GM12878 (cell line): ENCODE measurements around the gene SLC38A8. TPM values are rescaled to one million over a fixed set of nuclear protein-coding genes. Genes with fewer than 3 reads are reported as not detected.

ENCODE experiments used
- ATAC-seq: fragments of 200-7000 bp; cut with Tn5 transposase; 3 replicates; pipeline ENCODE4 v1.9.1; 2020; ENCODE audit warnings: mild to moderate bottlenecking, moderate library complexity
- BruUV-seq: library from RNA; stranded (reverse); fragments of 400-500 nt; replicated peaks from 2 replicates; lab custom pipeline; 2021; lab: Mats Ljungman, UMichigan
- CTCF ChIA-PET: fragments of 300-600 bp; sonication (Branson Sonifier 250); formaldehyde crosslinking; extraction: SDS; loops from one replicate; lab custom pipeline; 2021; ENCODE audit warnings: inconsistent platforms; lab: Yijun Ruan, JAX
- POLR2A ChIA-PET: fragments of 350-600 bp; formaldehyde crosslinking; extraction: SDS; loops from one replicate; lab custom pipeline; 2021; ENCODE audit warnings: inconsistent platforms; lab: Charles Lee
- RAD21 ChIA-PET: fragments of 300-600 bp; sonication (Branson Sonifier 250); formaldehyde crosslinking; loops from one replicate; lab custom pipeline; 2023; ENCODE audit warnings: antibody characterized with exemption; ENCODE audit not compliant: unreplicated experiment; lab: Charles Lee
- SMC1A ChIA-PET: fragments of 300-600 bp; sonication (Branson Sonifier 250); formaldehyde crosslinking; loops from one replicate; lab custom pipeline; 2023; ENCODE audit not compliant: unreplicated experiment, uncharacterized antibody; lab: Charles Lee
- DNase-seq: peaks from one replicate; pipeline ENCODE4 v3.0.0-alpha.2; 2011; ENCODE audit warnings: low read depth, low spot score
- FAIRE-seq: peaks from 3 replicates; lab custom pipeline; 2011; peaks lifted over from hg19 to GRCh38; lab: Jason Lieb, UNC
- H2AFZ ChIP-seq: 2 replicates; pipeline ENCODE4 v1.6.0; 2011; ENCODE audit warnings: low read depth, low read length, control low read depth; ENCODE audit not compliant: control insufficient read depth
- H3K27ac ChIP-seq: 2 replicates; pipeline ENCODE4 v1.5.1; 2011; ENCODE audit warnings: control low read depth; ENCODE audit not compliant: control insufficient read depth, insufficient read depth
- H3K27me3 ChIP-seq, 2 experiments: replicated peaks in 1 of 2; 2 replicates each; pipeline versions ENCODE4 v1.6.0 to v1.6.1; 2011; ENCODE audit warnings: low read length in 1 of 2; ENCODE audit not compliant: control insufficient read depth in 2 of 2, insufficient read depth in 2 of 2
- H3K36me3 ChIP-seq, 2 experiments: 2 replicates each; pipeline ENCODE4 v1.5.1; 2011; ENCODE audit warnings: low read length in 1 of 2; ENCODE audit not compliant: control insufficient read depth in 2 of 2, insufficient read depth in 2 of 2
- H3K4me1 ChIP-seq: 2 replicates; pipeline ENCODE4 v1.6.1; 2011; ENCODE audit warnings: mild to moderate bottlenecking, low read length, moderate library complexity, mixed read lengths; ENCODE audit not compliant: control insufficient read depth, insufficient read depth
- H3K4me2 ChIP-seq: 2 replicates; pipeline ENCODE4 v1.6.0; 2011; ENCODE audit warnings: control low read depth; ENCODE audit not compliant: control insufficient read depth, insufficient read depth
- H3K4me3 ChIP-seq: fragments of 200-600 bp; sonication (generic); 2 replicates; pipeline ENCODE4 v1.5.1; 2016
- H3K79me2 ChIP-seq: 2 replicates; pipeline ENCODE4 v1.6.0; 2011; ENCODE audit warnings: low read length; ENCODE audit not compliant: control insufficient read depth, insufficient read depth
- H3K9ac ChIP-seq: 2 replicates; pipeline ENCODE4 v1.8.0; 2011; ENCODE audit warnings: low read length, control low read depth, mixed read lengths; ENCODE audit not compliant: control insufficient read depth, insufficient read depth
- H3K9me3 ChIP-seq: replicated peaks from 3 replicates; pipeline ENCODE4 v1.5.1; 2011; ENCODE audit warnings: mild to moderate bottlenecking, low read length; ENCODE audit not compliant: control insufficient read depth, insufficient read depth
- H4K20me1 ChIP-seq: 2 replicates; pipeline ENCODE4 v1.6.0; 2011; ENCODE audit not compliant: control insufficient read depth, insufficient read depth
- CTCF ChIP-seq, 3 experiments: IDR thresholded peaks in 2 of 3; conservative IDR thresholded peaks in 1 of 3; 2 replicates each; pipeline ENCODE4 v1.5.1; 2011; ENCODE audit warnings: low read depth in 3 of 3, low read length in 3 of 3, mild to moderate bottlenecking in 3 of 3, control low read depth in 2 of 3, moderate library complexity in 2 of 3, inconsistent platforms in 1 of 3, mixed read lengths in 1 of 3; ENCODE audit not compliant: control insufficient read depth in 2 of 3, insufficient read depth in 1 of 3; ENCODE audit errors: extremely low read depth in 1 of 3
- MAX ChIP-seq: IDR thresholded peaks from 2 replicates; pipeline ENCODE4 v1.6.1; 2012; ENCODE audit warnings: low read depth, low read length, improper control_type of control experiment
- RAD21 ChIP-seq: IDR thresholded peaks from 2 replicates; pipeline ENCODE4 v1.6.1; 2011; ENCODE audit warnings: mild to moderate bottlenecking, low read depth, low read length, moderate library complexity; ENCODE audit not compliant: insufficient read depth
- SMC3 ChIP-seq: IDR thresholded peaks from 2 replicates; pipeline ENCODE4 v1.6.1; 2011; ENCODE audit warnings: low read length, improper control_type of control experiment, borderline replicate concordance
- WGBS: methylation state at CpG from one replicate; pipeline ENCODE4 v1.1.6; 2016; ENCODE audit warnings: low lambda C conversion rate; ENCODE audit not compliant: insufficient replicate concordance, insufficient coverage; ENCODE audit errors: missing lambda C conversion rate; 5-methylcytosine and 5-hydroxymethylcytosine counted together
- in situ Hi-C: fragments of 300-500 bp; cut with MboI; formaldehyde crosslinking; loops from 9 replicates; pipeline ENCODE4 v1.14.3; 2018; ENCODE audit warnings: mixed read lengths
- intact Hi-C: fragments of 100-400 bp; cut with micrococcal nuclease; formaldehyde crosslinking; loops from one replicate; pipeline ENCODE4 v1.14.2; 2022; ENCODE audit not compliant: unreplicated experiment
- polyA plus RNA-seq, 11 experiments: library from polyadenylated mRNA; depleted of rRNA in 4 of 11; unstranded in 6 of 11; stranded (reverse) in 5 of 11; fragments of >200 nt; fragmentation: Nextera tagmentation in 4 of 11; fragmentation: Illumina TruSeq in 1 of 11; extraction: Ambion mirVana in 4 of 11; extraction: Trizol in 1 of 11; gene quantifications; 1 replicate in 1 of 11; 2 replicates in 10 of 11; pipeline versions ENCODE4 v1.2.1 to v1.2.3, GENCODE V29; 2011 to 2016; ENCODE audit warnings: inconsistent platforms in 2 of 11, missing spikeins in 2 of 11, low read depth in 1 of 11
- total RNA-seq, 4 experiments: library from RNA; depleted of rRNA in 3 of 4; stranded (reverse); fragments of >200 nt in 3 of 4; fragmentation: Illumina TruSeq in 1 of 4; extraction: Trizol in 1 of 4; gene quantifications; 2 replicates each; pipeline versions ENCODE4 v1.2.1 to v1.2.3, GENCODE V29; 2013 to 2021

SLC38A8 gene
- total and polyA plus RNA-seq, 10 of the 15 experiments (the other 5 are each of a cell fraction or from before 2014, with no cell fraction given): not detected

DNA sequence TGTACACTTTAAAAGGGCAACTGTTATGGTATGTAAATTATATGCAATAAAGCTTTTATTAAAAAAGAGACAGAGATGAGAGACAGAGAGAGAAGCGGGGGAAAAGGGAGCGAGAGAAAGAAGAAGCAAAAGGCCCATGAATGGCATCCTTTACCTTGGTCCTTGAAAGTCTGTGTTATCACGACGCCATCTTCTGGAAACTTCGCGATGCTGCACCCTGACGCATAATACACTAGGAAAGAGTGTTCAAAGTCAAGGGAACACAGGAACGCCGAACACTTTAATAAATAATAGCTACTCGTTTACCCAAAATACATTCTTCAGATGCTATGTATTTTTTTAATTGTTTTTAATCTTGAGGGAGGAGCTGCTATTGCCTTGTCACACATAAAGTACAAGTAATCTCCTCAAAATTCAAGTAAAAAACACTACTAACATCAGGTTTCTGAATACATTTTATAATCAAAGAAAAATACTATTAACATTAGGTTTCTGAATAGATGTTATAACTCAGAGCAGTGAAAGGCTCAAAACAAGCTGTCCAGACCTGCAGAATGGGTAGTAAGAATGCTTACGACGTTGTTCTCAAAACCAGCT is 23.0 kb upstream of the SLC38A8 start:
- Histone ChIP-seq H3K36me3 (peaks cover 30 to 41% of the 10 kb centered on the region in 2 experiments; a peak in 3 of 4 replicates), H3K4me1 (no peaks in the 10 kb centered on the region), H3K27me3 (no peaks in the 10 kb centered on the region), H3K4me3 (no peak overlapping the region), H3K9ac (no peak overlapping the region), H2AFZ (no peak overlapping the region), H3K27ac (no peak overlapping the region), H3K9me3 (no peaks in the 10 kb centered on the region), H3K79me2 (no peaks in the 10 kb centered on the region), H3K4me2 (no peak overlapping the region), H4K20me1 (no peaks in the 10 kb centered on the region)
- TF ChIP-seq RAD21: peak; percentile 54
- TF ChIP-seq SMC3: peak; percentile 61; the same call in 1 of the 2 replicates
- TF ChIP-seq MAX: no peak
- TF ChIP-seq CTCF (IDR thresholded peaks at IDR 0.05 in 2 of 3, conservative IDR thresholded peaks at IDR 0.05 in 1 of 3; ENCODE audit: control insufficient read depth in 2 of 3, extremely low read depth in 1 of 3, insufficient read depth in 1 of 3, low read depth in 3 of 3, low read length in 3 of 3): peak; percentile 60 to 69 (median 66)
- ATAC-seq: peak; percentile 85
- ChIA-PET RAD21 (interaction anchor here (0.6 to 1.9 kb wide), 6 partner anchors 11 to 121 kb away, joined by 3 to 6 read pairs (median 4); partner anchors contain the start of gene TAF1C), CTCF (interaction anchor here (0.6 to 3.1 kb wide), 29 partner anchors 9 to 868 kb away, joined by 3 to 19 read pairs (median 4); partner anchors contain the start of genes OSGIN1 and TAF1C), SMC1A (interaction anchor here (0.9 to 1.6 kb wide), 5 partner anchors 12 to 121 kb away, joined by 3 to 9 read pairs (median 5); partner anchors contain the start of gene TAF1C), POLR2A (no interaction called here)
- BruUV-seq: no TSS peak
- FAIRE-seq: no peak
- no peak for DNase-seq
- intact Hi-C loops: loop anchor here (1.0 kb wide), 1 partner anchor 109 kb away; no protein-coding TSS in a partner anchor
- 87% methylated on average over 12 of the region's 12 CpGs for WGBS
- in situ Hi-C loops: no loop called here
